ENCODE data around the gene KIF24.

DNA sequence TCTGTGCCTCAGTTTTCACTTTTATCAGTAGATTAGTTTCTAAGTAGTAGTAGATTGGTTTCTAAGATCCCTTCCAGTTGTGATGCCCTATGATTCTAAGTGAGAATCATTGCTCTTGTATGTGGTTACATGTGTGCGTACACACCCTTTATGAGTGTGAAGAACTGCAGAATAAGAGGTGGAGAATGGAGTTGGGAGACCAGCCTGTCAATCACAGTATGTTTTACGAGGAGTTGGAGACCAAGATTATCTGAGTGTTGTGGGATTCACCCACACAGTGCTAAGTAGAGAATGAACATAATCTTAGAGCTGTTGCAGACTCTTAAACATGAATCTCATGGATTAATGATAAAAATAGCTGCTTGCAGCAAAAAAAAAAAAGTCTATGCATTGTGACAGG, 37.6 kb downstream of the KIF24 start:
- TF ChIP-seq, protein P1, sequence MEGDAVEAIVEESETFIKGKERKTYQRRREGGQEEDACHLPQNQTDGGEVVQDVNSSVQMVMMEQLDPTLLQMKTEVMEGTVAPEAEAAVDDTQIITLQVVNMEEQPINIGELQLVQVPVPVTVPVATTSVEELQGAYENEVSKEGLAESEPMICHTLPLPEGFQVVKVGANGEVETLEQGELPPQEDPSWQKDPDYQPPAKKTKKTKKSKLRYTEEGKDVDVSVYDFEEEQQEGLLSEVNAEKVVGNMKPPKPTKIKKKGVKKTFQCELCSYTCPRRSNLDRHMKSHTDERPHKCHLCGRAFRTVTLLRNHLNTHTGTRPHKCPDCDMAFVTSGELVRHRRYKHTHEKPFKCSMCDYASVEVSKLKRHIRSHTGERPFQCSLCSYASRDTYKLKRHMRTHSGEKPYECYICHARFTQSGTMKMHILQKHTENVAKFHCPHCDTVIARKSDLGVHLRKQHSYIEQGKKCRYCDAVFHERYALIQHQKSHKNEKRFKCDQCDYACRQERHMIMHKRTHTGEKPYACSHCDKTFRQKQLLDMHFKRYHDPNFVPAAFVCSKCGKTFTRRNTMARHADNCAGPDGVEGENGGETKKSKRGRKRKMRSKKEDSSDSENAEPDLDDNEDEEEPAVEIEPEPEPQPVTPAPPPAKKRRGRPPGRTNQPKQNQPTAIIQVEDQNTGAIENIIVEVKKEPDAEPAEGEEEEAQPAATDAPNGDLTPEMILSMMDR (IDR thresholded peaks at IDR 0.05) = no peak
- no peak for TF ChIP-seq EZH2 (IDR thresholded peaks at IDR 0.05; ENCODE audit: borderline replicate concordance, insufficient read depth, low read depth, low read length, poor library complexity, severe bottlenecking)
